Cardiac septum (tissue), 1 donor: ENCODE data around the gene GLI3. TPM values are rescaled to one million over a fixed set of nuclear protein-coding genes. Genes with fewer than 3 reads are reported as not detected.

Experiments used
- DNase-seq: peaks from one replicate; pipeline ENCODE4 v3.0.0-alpha.2; 2020; ENCODE audit warnings: low spot score
- intact Hi-C: fragments of 100-400 bp; cut with DNase I; formaldehyde crosslinking; loops from one replicate; pipeline ENCODE4 v1.14.0; 2022
- total RNA-seq: library from RNA; stranded (reverse); fragmentation: NEBNext Ultra II Directional; extraction: Animal tissue kit (Norgen Biotek cat#: 25700); gene quantifications from one replicate; pipeline ENCODE4 v1.2.1, GENCODE V29; 2021
- donor health status: DM: no; HTN: no; CAD: no.

Gene GLI3
- total RNA-seq, 1 donor from 2014 or later: 10.5 TPM

DNA sequence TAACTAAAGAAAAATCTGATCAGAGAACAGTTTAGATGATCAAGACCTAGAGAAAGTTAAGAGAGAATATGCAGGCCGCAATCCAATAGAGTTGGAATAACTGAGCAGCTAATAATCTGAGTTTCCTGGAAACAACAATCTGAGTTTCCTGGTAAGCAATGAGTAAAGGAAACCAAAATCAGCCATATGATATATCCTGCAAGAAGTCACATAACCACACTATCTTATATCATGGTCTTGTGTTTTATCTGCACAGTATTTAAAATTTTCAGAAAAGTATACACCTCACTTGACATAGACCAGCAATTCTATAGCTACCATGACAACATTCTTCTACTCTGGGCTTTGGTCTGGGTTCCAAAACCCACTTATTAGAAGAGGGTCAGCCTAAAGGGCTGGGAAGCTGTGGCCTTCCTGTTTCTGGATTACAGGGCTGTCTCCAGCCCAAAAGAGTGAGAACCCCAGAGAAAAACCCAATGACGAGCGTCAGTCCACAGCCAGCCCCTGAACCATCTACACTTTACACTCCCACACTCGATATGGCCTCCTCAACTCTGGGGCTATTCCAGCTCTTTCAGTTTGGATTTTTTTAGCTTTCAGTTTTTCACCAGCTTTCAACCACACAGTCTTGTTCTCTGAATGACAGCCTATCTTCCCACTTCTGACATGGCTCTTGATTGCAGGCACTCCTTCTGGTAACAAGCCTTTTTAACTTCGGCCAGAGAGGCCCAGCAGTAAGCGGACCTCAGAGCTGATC lies 110.4 kb downstream of the GLI3 start:
- DNase-seq: no peak
- intact Hi-C loops: no loop called here

DNA sequence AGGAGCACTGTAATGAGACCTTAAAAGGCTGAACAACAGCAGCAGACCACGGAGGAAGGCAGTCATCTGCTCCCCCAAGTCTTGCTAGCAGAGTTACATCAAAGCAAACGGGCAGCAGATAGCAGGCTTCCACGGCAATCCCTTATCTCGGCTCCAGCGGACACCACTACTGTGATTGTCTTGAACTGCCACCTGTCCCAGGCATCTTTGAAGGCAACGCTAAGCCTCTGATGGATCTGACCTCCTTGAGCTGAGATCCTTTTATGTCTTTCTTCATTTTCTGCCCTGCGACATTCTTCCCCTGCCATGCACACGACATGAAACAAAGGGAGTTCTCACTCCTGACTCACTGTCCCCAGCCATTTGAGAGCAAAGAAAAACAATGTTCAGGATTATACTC lies 111.7 kb downstream of the GLI3 start:
- intact Hi-C loops: no loop called here
- DNase-seq: no peak

DNA sequence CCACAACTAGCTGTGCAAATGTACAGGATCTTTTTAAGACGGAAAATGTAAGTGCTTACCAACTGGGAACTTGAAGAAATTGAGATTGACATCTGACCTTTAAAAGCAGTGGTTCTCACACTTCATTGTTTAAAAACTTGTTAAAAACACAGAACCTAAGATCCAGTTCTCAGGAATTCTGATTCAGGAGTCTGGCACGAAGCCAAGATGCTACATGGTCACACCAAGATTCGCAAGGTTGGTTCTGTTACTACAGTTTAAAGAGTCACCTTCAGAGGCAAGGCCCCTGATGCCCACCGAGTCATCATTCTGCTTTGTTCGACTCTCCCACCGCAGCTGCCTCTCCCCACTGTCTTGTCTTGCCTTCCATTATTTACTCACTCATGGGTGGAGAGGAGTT lies 113.3 kb downstream of the GLI3 start:
- no peak for DNase-seq
- intact Hi-C loops: no loop called here

DNA sequence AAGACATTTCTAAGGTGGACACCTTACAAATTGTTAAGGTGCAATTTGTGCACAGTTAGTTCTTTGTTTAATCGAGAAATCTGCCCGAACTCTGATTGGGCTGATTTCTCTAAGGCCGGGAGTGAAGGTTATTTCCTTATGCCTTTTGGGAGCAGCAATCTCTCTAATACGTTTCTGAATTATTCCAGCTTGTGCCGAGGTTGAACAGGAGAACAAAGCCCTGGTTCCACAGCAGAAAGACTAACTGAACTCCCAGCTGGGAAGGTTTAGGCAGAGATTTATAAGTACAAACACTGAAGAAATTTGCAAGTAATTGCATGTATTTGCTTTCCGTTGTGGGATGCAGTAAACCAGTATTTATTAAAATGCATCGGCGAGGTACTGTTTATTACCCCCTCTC lies 116.8 kb downstream of the GLI3 start:
- intact Hi-C loops: no loop called here
- no peak for DNase-seq

DNA sequence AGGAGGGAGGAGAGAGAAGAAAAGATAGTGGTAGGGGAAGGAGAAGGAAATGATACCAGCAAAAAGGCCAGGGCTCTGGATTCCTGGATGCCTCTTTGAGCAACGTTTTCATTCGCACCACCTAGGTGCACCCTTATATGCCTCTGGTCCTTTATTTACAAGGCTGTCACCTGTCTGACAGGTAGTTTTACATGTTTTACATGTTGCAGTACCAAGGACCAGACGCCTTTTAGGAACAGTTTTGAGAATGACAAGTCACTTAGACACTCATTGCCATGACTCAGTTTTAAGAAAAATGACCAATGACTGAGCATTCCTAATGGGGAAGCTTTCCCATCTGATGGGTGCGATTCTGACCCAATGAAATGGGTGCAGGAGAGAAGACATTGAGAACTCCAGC lies 119.8 kb downstream of the GLI3 start:
- no peak for DNase-seq
- intact Hi-C loops: no loop called here

DNA sequence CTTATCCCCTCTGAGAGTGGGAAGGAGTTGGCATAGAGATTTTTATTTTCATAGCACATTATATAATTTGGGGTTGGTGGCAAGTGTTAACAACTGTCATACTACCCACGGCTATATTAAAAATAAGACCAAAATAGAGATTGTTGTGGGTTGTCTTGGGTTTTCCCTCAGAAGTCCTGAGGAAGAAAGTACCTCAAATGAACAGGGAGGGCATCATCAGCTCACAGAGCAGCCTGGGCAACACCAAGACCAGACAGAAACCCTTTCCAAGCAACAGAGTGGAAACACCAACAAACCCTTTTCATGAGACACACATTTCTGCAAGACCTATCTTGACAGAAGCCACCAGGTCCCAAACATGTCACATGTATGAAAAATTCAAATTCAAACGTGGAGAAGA lies 121.2 kb downstream of the GLI3 start:
- DNase-seq: no peak
- intact Hi-C loops: no loop called here

DNA sequence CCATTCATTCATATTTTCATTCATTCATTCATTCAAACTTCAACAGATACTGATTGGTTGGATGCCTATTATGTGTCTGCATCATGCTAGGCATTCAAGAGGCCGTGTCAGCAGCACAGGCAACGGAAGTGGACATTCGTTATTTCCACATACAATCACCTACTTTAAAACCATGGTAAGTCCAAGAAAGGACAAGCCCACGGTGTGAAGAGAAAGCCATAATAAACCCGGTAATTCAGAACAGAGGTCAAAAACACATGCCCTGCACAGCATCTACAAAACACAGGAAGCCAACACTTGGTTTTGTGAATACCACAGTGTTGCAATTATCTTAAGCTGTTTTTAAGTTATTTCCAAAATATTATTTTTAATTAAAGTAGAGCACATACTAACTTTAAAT lies 126.7 kb downstream of the GLI3 start:
- DNase-seq: no peak
- intact Hi-C loops: no loop called here

DNA sequence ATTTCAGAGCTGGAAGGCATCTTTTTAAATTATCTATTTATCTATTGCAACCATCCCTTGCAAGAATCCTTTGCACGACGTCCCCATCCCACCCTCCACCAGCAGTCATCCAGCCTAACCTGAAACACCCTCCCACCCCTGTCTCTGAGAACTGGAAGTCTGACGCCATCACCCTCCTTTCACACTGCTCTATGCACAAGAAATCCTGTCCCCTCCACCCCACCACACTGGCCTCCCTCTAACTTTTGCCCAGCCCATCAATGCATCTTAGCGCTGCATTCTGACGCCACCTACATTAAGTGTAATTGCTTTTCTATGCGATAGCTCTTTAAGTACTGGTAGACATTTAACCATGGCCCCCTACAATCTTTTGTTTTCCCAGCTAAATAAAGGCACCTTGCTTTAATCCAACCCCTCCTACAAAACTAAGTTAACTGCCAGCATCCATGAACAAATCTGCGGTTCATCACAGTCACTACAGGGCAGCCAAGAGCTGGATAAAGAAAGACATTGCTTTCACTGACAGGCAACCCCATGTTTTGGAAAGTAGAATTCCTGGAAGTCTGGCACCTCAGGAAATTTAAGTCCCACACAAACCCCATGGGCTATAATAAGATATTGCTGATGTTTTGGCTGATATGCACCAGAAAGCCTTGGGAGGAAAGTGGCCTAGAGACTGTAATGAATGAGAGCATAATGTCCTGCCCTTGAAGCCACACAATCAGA lies 128.0 kb downstream of the GLI3 start:
- intact Hi-C loops: no loop called here
- no peak for DNase-seq

DNA sequence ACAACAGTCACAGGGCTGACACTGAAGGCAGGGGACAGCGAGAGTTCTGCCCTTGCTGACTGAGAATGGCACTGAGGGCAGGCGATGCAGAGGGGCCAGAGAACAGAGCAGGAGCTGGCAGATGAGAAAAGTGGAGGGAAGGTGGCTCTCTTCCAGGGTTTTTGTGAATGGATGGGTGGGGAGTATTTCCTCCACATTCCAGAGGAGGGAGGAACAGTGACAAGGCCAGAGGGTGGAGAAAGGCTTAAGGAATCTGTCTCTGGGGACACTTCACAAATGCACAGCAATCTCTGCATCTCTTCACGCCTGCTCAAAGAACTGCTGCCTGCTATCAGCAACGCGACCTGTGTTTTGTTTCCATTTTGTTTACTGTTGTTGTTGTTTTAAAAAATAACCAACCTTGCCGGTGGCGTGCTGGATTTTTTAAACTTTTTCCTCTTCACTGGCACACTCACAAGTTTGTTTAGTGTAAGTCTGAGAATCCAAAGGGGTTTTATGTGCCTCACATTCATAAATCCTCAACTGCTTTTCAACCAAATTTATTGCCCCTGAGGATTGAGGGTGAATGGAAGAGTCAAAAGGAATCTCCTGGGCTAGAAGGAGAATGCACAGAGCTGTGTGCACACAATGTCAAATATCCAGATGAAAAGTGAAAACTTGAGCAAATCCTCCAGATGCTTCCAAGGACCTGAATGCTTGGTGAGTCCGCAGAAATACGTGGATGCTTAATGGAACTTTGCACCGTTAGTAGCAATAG lies 129.3 kb downstream of the GLI3 start:
- no peak for DNase-seq
- intact Hi-C loops: no loop called here

DNA sequence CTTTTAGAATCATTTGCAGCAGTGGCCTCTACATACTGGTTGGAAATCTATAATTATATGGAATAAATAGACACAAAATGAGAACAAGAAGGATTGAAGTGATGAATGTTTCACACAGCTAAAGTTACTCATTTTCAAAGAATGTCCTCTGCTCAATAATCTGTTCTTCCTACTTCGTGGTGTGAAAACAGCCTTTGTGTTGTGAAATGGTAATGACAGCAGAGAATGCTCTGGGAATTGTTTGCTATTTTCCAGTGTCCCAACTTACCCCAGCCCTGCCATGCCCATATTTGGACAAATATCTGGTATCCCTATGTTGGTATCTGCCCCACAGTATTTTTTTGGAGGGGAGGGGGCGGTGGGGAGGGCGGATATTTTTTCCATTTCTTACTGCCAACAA lies 130.4 kb downstream of the GLI3 start:
- intact Hi-C loops: no loop called here
- DNase-seq: no peak

DNA sequence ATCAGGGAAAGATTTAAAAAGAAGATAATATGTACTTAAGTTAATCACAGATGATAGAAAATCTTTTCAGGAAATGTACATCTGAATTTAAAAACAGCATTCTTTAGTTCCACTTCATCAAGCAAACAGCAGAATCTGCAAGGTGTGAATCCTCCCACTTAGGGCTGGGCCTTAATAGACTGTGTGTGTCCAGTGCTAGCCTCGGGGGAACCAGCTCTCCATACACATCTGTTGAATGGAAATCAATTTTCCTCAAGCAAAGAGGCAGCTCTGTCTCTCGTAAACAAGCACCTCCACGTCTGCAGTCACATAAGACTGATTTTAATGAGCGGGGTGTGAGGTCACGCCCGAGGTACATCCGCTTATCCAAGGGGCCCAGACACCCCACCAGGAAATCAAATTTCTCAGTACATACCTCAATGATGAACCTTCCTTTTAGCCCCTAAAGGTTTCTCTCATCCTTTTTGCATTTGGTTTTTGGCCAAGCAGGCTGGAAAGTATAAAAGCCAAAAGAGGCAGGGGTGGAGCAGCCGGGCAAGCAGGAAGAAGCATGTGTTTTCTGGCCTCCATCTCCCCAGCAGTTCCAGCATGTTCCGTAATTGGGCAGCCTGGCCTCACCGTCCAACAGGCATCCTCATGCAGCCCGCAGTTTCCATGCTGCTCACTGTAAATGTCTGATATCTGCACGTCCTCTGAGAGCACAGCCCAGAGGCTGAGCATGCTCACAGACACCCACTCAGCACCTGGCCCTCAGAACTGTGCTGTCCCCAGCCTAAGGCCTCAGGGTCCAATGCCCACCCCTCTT lies 131.3 kb downstream of the GLI3 start:
- no peak for DNase-seq
- intact Hi-C loops: no loop called here

DNA sequence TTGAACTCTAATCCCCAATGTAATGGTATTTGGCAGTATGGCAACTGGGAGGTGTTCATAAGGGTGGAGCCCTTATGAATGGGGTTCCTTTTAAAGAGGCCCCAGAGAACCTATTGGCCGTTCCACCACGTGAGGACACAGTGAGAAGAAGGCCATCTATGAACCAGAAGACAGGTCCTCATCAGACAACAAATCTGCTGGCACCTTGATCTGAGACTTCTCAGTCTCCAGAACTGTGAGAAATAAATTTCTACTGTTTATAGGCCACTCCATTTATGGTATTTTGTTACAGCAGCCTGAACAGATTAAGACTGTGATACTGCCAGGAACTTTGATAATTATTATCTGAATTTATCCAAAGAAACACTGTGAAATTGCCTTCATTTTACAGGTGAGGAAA lies 132.3 kb downstream of the GLI3 start:
- DNase-seq: no peak
- intact Hi-C loops: no loop called here

DNA sequence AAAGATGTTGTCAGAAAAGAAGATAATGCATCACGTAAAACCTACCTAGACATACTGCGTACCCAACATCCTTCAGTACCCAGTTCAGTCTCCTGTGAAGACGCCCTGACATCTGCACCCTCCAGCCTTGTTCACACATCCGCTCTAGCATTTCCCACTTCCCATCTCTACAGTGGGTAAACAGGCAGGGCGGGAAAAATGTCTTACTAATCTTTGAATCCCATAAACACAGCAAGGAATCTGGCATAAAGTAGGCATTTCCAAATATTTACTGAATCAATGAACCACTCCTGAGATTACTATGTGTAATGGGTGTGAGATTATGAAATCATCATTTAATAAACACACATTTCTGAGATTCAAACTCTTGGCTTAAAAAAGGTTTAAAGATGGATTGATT lies 132.8 kb downstream of the GLI3 start:
- no peak for DNase-seq
- intact Hi-C loops: no loop called here

DNA sequence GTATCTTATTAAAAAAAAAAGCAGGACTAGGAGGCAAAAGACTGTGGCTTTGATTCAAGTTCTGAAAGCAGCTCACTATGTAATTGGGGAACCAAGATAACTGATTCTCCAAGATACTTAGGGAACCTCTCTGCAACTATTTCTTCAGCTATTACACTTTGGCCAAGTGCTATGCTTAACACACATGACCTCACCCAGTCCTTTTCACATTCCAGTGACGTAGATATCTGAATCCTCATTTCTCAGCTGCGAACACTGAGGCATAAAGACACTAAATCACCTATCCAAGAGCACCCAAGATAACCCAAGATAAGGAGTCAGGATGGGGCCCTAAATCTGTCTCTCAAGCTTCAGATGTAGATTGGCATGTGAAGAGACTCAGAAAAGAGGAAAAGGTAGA lies 133.6 kb downstream of the GLI3 start:
- no peak for DNase-seq

DNA sequence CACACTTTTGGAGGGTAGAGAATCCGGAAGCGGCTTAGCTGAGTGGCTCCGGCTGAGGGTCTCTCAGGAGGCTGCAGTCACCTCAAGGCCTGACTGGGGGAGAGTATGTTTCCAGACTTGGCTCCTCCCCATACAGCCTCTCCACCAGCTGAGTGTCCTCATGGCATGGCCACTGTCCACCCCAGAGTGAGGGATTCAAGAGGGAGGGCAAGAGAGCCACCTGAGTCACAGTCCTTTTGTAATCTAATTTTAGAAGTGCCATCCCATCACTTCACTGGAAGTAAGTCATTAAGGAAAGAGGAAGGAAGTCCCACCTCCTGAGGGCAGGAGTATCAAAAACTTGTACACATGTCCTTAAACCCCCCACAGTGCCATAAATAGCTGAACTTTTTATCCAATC lies 134.0 kb downstream of the GLI3 start:
- intact Hi-C loops: no loop called here

More for the DNA sequence above, 133.6 kb downstream of the GLI3 start:
- intact Hi-C loops: no loop called here

DNA sequence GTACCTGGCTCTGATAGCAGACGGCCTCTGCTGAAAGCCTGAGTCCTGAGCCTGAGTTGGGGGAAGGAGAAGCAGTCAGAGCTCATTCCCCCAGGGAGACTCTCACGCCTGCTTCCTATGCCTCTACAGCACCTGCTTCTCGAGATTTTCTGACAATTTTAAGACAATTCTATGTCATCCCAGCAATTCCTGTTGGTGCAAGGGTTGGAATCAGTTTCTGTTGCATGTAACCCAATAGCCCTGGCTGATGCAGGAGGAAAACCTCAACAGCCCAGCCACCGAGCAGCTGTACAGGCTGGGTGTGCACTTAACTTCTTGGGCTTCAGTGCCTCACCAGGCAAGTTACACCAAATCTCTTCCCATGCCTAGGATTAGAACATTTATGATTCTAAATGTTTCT lies 134.7 kb downstream of the GLI3 start:
- intact Hi-C loops: no loop called here
- no peak for DNase-seq

More for the DNA sequence above, 134.0 kb downstream of the GLI3 start:
- no peak for DNase-seq

DNA sequence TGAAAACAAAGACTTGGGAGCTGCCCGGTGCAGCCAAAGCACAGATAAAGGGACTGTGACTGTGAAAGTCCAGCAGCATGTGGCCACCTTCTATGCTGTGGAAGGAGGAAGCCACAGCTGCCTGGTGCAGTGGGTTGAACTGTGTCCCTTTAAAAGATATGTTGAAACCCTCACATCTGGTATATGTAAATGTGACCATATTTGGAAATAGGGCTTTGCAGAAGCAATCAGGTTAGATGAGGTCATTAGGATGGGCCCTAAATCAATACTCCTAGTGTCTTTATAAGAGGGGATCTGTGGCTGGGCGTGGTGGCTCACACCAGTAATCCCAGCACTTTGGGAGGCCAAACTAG lies 136.9 kb downstream of the GLI3 start:
- no peak for DNase-seq
- intact Hi-C loops: no loop called here

DNA sequence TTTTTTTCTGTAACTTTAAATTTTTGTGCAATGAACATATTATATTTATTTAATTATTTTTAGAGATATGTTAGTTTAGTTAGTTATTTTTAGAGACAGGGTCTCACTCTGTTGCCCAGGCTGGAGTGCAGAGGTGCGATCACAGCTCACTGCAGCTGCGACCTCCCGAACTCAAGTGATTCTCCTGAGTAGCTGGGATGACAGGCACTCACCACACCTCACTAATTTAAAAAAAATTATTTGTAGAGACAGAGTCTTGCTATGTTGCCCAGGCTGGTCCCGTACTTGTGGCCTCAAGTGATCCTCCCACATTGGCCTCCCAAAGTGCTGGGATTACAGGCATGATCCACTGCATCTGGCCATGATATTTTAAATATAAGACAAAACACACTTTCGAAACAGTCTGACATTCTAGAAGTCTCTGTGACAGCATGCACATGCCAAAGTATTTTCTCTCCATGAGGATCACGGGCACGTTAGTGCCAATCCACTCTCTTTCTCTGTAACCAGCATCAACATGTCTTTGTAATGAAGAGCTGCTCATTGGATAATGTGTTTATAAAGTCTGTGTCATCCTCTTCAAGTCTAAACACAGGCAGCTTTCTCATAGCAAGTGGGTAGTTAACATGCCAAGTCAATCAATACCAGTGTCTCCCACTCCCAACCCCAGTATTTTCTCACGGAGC lies 137.4 kb downstream of the GLI3 start:
- DNase-seq: no peak
- intact Hi-C loops: no loop called here

DNA sequence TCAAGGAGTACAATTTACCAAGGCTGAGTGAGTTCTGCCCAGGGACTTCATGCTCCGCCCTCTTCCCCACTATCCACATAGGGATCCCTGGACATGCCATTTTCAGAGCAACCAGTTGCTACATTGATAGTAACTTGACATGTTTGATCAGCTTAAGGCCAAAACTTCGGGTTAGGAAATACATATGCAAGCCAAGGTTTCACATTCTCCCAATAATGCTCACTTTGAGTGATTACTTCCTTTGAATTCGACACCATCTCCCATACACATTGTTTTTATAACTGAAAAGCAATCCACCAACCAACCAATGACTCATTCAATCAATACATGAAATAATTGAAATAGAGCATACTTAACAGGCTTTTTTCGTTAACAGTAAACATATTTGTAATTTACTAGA lies 137.9 kb downstream of the GLI3 start:
- no peak for DNase-seq
- intact Hi-C loops: no loop called here
